Stimulated activated CD8-positive, alpha-beta memory T cell treated with anti-CD3 and anti-CD28 coated beads, Interleukin-12 subunit alpha, Interleukin-12 subunit beta, amount 100 ng/mL, for 24 hours (primary cell): ENCODE results near the gene ADAP1.
"Not testable (repeated sequence)": the region's sequence is repeated elsewhere in the genome, so short reads cannot be mapped to it uniquely, and the experiment has no call there.

Experiments
- DNase-seq: peaks from one replicate; pipeline ENCODE4 v3.0.0-alpha.2; 2020; ENCODE audit errors: extremely low read depth

Gene ADAP1

DNA sequence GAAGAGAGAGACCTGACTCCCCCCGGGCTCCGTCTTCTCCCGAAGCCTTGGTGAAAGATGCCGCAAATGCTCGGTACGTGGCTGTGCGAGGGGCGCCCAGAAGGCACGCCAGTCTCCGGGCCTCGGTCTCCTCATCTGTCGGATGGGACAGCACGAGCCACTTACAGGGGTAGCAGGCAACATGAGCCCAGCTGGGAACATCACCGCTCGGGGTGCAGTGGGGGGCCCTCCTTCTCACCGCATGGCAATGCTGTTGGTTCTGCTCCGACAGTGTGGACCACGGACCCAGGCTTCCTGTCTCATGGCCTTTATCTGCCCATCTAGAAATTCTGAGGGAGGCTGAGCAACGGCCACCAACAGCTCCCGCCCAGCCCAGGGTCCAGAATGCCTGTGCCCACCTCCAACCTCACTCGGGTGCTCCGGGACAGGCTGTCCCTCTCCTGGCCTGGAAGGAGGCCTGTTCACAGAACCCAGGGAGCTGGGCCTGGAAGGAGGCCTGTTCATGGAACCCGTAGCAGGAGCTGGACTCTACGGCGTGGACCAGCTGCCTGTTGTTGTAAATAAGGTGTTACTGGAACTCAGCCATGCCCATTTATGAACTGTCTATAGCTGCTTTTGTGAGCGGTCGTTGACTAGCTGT lies 15.8 kb downstream of the ADAP1 start:
- no peak for DNase-seq

DNA sequence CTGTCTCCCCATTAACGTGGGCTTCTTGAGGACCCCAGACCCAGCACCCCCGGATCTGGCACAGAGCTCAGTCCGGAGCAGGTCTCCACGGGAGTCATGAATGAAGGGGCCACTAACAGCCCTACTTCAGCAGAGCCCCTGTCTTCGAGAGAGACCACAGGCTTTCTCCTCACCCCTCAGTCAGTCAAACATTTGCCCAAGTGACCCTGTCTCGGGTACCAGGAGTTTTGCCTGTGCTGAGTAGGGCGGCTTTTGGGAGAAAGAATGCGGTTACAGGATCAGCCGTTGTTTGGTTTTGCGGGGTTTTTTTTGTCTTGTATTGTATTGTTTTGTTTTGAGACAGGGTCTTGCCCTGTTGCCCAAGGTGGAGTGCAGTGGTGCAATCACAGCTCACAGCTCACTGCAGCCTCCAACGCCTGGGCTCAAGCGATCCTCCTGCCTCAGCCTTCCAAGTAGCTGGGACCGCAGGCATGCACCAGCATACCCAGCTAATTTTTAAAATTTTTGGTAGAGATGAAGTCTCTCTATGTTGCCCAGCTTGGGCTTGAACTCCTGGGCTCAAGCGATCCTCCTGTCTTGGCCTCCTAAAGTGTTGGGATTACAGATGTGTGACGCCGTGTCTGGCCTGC lies 16.5 kb downstream of the ADAP1 start:
- DNase-seq, result no peak

DNA sequence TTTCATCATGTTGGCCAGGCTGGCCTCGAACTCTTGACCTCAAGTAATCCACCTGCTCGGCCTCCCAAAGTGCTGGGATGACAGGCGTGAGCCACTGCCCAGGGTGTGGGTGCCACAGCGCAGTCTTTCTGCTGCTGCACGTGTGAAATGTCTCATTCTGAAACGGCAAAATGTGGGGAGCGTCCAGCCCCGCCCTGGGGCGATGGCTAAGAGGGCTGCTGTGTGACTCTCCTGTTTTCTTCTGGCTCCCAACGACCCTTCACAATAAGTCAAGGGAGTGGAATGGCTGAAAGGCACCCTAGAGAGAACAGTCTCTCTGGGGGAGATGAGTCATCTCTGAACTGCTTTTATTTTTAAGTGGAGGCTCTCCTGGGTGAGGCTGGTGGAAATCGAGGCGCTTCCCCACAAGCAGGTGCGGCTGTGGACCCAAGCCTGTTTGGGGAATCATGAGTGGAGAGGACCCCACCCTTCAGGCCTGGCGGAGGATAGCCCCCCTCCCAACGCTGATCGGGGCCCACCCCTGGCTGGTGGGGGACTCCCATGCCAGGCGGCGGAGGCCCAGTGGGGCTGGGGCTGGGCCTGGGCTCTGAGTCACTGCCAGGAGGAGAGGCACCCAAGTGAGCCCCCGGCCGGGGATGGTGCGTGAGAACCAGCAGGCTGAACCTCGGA lies 18.0 kb downstream of the ADAP1 start:
- no peak for DNase-seq

DNA sequence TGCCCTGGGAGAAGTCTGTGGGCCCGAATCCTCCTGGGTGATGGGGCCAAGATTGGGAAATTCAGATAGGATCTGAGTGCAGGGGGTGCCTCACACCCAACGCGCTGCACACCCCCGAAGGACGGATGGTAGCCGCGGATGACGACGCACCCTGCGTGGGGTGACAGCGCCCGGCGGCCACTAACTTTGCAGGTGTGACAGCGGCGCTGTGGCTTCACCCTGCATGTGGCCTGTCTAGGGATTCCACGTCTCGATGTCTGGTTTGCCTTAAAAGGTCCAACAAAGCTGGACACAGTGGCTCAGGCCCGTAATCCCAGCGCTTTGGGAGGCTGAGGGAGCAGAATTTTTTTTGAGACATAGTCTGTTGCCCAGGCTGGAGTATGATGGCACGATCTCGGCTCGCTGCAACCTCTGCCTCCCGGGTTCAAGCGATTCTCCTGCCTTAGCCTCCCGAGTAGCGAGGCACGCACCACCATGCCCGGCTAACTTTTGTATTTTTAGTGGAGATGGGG lies 18.6 kb downstream of the ADAP1 start:
- DNase-seq, result no peak

DNA sequence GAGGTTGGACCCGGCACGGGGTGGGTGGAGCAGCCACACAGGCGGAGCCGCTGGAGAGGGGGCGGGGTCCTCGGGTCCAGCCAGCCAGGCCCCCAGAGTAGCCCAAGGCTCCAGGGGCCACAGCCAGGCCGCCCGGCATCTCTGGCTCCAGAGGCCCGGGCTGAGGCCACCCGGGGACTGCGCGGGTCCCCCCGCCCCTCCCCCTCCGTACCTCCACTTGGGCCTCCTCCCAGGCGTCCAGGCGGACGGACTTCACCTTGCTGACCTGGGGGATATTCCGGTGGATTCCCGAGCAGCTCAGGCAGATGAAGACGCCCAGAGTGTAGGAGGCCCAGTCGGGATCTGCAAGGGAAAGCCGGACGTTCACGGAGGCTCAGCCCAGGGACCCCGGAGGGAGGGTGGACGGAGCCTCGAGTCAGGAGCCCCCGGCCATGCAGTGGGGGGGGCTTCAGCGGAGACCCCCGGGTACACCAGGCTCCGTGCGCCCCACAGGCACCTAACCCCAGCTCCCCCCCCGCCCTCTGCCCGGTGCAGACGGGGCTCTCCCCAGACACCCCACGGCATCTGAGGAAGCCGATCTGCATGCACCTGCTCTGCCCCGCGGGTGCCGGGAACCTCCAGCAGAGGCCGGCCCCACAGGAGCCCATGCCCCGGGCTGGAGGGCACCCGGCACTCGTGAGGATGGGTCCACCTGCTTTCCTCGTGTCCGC lies 19.2 kb downstream of the ADAP1 start:
- DNase-seq, result no peak

DNA sequence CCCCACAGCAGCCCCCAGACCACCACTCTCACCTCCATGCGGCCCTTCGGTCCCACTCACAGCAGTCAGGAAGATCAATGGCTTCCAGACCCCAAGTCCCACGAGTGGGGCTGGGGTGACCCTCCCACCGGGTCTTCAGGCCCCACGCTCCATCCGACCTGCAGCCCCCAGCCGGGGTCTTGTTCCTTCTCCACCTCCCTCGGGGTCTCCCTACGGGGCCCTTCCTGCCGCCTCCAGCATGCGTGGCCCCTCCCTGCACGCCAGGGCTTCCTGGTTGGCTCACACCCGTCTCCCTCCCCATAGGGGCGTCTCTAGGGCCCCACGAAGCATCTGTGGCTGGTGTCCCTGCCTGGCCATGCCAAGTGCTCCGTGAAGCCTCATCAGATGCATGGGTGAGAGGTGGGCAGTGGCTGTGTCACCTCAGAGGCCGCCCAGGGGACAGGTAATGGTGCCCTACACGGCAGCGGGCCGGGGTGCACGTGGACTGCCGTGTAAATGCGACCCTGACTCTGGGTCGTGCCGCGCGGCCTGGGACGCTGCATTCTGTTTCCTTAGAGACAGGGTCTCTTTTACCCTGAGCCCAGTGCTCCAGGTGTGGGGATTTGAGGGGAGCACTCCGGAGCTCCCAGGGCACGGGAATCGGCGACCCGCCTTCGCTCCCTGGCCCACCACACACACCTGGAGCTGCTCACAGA lies 19.9 kb downstream of the ADAP1 start:
- no peak for DNase-seq

DNA sequence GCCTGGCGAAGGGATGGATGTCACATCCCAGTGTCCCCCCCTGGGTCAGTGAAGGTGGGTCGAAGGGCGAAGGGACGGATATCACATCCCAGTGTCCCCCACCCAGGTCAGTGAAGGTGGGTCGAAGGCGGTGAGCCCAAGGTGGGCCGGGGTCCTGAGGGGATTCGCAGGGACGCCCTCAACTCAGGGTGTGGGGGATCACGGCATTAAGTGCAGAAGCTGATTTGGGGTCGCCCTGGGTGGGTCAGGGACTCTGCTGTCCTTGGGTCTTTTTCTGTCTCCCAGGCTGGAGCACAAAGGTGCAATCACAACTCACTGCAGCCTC lies 21.9 kb downstream of the ADAP1 start:
- no peak for DNase-seq

DNA sequence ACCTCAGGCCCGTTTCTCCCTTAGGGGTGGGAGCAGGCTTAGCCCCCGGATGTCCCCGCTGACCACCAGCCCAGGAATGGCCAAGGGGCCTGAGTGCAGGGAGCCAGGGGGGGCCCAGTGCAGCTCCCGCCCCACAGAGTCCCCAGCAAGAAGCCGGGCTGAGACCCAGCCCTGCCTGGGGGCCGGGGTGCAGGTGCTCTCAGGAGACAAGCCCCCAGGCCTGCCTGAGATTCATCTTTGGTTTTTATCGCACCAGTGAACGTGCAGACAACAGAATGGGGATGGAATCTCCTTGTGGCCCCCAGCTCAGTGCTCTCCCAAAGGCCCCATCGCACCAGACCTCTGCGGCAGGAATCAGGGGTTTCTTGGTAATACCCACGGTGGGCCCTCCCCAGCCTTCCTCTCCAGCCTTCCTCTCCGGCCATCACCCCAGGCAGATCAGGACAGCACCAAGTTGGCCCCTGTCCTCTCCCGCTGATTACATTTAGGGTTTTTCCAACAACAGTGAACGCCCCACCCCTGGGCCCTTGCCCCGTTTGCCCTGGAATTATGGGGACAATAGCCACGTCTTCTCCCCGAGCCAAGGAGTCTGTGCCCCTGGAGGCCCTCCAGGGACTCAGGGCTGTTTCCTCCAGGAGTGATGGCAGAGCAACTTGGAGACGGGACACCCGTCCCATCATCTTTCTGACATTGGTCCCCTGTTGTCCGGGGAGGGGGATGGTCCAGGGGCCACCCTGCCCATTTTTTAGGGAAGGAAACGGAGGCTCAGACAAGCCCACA lies 22.4 kb downstream of the ADAP1 start:
- no peak for DNase-seq

DNA sequence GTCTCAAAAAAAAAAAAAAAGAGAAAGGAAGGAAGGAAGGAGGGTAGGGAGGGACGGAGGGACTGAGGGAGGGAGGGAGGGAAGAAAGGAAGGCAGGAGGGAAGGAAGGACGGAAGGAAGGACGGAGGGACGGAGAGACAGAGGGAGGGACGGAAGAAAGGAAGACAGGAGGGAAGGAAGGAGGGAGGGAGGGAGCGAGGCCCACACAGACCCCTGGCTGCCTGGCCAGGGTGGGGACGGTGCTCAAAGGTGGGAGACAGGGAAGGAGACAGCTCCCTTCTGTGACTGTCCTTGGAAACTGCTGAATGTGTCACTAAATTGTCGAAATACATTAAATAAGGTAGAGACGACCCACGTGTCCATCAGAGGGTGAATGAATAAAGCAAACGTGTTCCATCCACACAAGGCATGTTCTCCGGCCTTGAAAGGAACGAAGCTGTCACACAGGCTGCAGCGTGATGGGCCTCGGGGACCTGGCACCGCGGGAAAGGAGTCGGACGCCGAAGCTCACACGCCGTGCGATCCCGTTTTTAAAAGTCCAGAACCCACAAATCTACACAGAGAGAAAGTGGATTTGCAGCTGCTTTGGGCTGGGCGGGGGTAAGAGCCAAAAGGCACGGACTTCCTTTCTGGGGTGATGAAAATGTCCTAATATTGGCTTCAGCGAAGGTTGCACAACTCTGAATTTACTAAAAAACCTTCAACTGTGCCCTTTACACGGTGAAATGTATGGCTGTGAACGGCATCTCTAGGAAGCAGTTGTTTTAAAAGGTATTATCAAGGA lies 23.3 kb downstream of the ADAP1 start:
- DNase-seq, result no peak

DNA sequence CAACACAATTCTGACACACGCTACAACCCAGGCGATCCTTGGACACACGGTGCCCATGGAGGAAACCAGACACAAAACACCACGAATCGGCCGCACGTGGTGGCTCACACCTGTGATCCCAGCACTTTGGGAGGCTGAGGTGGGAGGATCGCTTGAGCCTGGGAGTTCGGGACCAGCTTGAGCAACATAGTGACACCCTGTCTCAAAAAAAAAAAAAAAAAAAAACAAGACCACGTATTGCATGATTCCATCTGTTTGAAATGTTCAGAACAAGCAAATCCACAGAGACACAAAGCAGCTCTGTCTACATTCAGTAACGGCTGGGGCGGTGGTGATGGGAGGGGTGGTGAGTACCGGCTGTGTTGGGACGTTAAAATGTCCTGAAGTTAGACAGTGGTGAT lies 25.2 kb downstream of the ADAP1 start:
- no peak for DNase-seq

DNA sequence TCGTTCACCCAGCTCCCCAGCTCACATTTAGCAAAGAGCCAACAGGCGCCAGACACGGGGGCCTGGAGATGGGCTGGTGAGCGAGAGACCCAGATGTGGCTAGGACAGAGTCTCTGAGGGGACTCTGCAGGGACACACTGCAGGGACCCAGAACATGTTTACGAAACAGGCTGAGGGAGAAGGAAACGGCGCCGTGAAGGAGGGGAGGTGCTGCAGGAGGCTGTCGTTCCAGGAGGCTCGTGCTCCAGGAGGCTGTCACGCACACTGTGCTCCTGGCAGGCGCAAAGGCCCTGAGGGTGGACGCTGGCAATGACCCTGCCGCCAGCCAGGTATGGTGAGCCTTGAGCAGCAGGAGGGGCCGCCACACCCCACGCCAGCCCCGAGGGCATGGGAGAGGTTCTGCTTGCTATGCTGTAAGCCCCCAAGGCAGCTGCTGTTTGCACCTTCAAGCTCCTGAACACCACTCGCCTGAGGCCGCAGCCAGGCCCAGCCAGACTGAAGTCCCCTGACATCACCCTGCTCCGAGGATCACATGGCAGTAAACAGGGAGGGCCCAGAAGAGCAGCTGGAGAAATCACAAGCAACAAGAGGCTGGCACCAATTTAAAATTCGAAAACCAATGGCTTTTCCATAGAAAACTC lies 27.3 kb downstream of the ADAP1 start:
- DNase-seq, result no peak

DNA sequence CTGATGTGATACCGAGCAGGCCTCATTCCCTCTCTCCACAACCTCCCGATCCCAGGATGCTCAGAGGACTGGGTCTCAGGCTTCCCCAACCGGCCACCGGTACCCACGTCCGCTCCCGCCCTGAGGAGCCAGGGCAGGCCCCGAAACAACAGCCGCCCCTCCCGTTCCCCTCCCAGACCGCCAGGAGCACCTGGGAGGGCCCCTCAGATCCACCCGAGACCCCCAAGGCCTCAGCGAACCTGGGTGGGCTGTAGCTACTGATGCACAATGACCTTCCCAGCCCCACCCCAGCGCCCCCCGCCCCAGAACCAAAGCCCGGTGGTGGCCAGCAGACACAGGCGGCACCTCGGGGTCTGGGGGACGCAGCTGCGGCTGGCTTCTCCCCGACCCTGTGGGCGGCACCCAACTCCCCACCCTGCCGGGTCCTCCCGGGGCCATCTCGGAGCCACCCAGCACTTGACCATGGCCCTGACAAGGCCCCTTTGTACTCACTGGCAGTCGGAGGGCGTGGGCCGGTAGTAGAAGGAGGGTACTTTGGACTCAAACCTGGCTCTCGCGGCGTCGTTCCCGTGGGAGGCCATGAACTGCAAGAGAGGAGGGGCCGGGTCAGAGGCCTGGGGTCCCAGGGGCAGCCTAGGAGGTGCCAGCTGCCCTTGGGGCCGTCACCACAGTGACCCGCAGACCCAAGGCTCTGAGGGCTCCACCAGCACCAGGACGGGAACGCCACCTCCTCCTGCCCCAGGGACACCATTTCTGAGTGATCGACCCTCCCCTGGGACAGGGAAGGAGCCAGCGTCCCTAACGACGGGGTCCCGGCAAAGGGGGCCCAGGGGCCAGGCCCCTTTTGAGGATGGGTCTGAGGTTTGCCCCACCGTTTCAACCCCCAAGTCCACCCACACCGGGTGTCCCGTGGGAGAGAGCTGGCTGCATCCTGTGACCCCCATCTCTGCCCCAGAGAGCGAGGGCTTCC lies 28.1 kb downstream of the ADAP1 start:
- no peak for DNase-seq

DNA sequence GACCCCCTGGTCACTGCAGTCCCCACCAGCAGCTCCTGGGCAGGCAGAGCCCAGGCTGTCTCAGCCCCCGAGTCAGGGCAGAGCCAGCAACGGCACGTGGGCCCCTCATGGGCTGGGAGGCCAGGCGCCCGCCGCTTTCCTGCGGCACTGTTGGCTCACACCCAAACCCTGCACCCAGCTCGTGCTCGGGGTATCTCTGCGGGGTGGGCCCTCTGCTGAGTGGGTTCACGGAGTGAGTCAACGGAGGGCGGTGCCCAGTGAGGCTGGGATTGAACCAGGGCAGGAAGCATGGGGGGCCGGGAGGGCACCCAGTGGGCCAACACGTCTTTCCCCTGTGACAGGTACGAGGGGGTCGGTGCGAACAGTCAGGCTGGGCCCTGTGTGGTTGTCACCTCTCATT lies 28.9 kb downstream of the ADAP1 start:
- peak; percentile 63 for DNase-seq

DNA sequence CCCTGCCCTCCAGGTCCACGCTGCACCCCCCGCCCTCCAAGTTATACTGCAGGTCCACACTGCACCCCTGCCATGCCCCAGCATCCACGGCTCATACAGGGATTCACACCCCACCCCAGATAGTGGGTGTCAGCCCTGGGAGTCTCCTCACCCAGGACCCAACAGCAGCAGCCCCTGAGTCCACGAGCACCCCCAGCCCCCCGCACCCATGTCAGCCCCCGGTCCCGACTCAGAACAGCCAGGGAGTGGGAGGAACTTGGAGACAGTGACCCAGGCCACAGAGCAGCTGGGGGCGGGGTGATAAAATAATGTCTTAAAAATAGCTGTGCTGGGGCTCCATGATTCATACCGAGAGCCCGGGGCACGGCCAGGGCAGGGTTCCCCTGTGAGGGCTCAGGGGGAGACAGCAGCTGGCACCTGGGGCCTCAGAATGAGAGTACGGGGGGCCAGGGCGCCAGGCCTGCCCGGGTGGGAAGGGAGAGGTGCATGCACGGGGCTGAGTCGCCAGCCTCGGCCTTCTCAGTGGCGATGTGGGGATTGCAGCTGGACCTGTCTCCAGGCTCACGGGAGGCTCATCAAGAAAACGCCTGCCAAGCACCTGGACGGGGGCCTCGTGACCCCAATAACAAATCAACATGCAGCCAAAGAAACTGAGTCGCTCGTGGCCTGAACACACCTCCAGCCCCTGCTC lies 29.8 kb downstream of the ADAP1 start:
- peak; percentile 60 for DNase-seq

DNA sequence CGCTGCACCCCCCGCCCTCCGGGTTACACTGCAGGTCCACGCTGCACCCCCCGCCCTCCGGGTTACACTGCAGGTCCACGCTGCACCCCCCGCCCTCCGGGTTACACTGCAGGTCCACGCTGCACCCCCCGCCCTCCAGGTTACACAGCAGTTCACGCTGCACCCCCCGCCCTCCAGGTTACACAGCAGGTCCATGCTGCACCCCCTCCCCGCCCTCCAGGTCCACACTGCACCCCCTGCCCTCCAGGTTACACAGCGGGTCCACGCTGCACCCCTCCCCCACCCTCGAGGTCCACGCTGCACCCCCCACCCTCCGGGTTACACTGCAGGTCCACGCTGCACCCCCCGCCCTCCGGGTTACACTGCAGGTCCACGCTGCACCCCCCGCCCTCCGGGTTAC lies 30.4 kb downstream of the ADAP1 start:
- not testable (repeated sequence) for DNase-seq

DNA sequence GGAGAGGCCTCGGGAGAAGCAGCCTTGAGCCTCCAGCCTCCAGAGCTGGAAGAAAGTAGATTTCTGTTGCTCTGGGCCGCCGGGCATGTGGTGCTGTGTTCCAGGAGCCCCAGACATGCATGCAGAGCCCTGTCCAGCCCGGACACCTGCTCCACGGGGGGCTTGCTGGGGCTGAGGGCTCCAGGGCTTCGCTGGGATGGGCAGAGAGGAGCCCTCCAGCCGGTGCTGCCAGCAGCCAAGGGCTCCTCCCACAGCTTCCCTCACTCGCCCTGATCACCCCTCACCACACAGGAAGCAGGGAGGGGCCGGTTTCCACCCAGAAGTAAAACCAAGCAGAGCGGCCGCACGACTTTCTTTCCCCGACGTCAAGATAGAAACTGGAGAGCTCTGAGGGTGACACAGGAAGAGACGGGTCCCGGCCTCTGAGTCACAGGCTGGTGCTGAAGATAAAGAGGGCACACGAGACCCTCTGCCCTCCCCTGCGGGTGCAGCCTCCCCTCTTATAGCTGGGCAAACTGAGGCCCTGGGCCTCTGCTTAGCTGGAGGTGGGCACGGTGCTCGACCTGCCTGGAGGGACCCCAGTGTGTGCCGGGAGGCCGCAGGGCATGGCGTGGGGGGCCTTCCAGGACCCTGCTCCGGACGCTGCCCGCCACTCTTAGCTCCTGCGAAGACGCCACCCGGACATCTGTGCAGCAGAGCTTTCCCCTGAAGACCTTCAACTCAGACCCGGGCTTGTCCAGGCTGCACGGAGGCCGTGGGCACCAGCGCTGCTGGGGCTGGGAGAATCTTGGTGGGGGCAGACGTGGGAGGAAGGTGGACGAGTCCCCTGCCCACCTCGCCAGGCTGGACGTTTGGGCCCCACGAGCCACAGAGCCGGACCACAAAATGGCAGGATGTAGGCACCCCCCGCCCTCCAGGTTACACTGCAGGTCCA lies 31.1 kb downstream of the ADAP1 start:
- peak; percentile 86 for DNase-seq
